Measurements from ENCODE around the gene GREB1L. TPM values are rescaled to one million over a fixed set of nuclear protein-coding genes. Genes with fewer than 3 reads are reported as not detected.
A peak's percentile ranks its signal among the peaks of the same experiment; 100 is the strongest.

The GREB1L gene
- total and polyA plus RNA-seq, 2 donors (not counting 1 experiment from before 2014, with no cell fraction given) = 0.33 to 0.41 TPM

GRCh38 chr18:21509062-21509461, 267.0 kb downstream of the GREB1L start:
- Histone ChIP-seq H3K36me3 (ENCODE audit: control insufficient read depth, insufficient read depth, low read length) (no peaks in the 10 kb centered on the region), H3K9ac (ENCODE audit: insufficient read depth, low read length) (no peak overlapping the region), H3K4me2 (ENCODE audit: extremely low read depth, insufficient read depth, low read length) (no peak overlapping the region), H2AFZ (ENCODE audit: low read length) (no peak overlapping the region), H3K9me3 (ENCODE audit: control insufficient read depth, insufficient read depth, low read depth, low read length) (no peaks in the 10 kb centered on the region), H3K27ac (ENCODE audit: insufficient read depth, low read length) (no peak overlapping the region), H4K20me1 (ENCODE audit: control insufficient read depth, extremely low read depth, insufficient read depth, low read length) (no peaks in the 10 kb centered on the region), H3K27me3 (ENCODE audit: control insufficient read depth, insufficient read depth, low read length) (no peaks in the 10 kb centered on the region), H3K4me1 (ENCODE audit: control insufficient read depth, extremely low read depth, insufficient read depth, low read length) (no peaks in the 10 kb centered on the region), H3K79me2 (ENCODE audit: control insufficient read depth, insufficient read depth, low read length) (no peaks in the 10 kb centered on the region), H3K4me3 (replicated peaks in 1 of 4; ENCODE audit: control extremely low read depth in 1 of 4, insufficient read depth in 1 of 4, low read depth in 3 of 4, low read length in 4 of 4) (no peak overlapping the region)
- DNase-seq (ENCODE audit: low read depth in 2 of 2) = no peak
- TF ChIP-seq EZH2 (IDR thresholded peaks at IDR 0.05; ENCODE audit: low read length, missing control alignments) (no peak), CTCF (conservative IDR thresholded peaks at IDR 0.05 in 1 of 2, IDR thresholded peaks at IDR 0.05 in 1 of 2; ENCODE audit: low read depth in 1 of 2, low read length in 2 of 2) (no peak)

GRCh38 chr18:21513292-21513691, 271.3 kb downstream of the GREB1L start:
- H3K27ac ChIP-seq (ENCODE audit: insufficient read depth, low read length) = no peak overlapping the region
- H3K9ac ChIP-seq (ENCODE audit: insufficient read depth, low read length) = no peak overlapping the region
- H3K79me2 ChIP-seq (ENCODE audit: control insufficient read depth, insufficient read depth, low read length) = no peaks in the 10 kb centered on the region
- H2AFZ ChIP-seq (ENCODE audit: low read length) = no peak overlapping the region
- H3K4me1 ChIP-seq (ENCODE audit: control insufficient read depth, extremely low read depth, insufficient read depth, low read length) = no peaks in the 10 kb centered on the region
- no peak overlapping the region for H3K4me2 ChIP-seq (ENCODE audit: extremely low read depth, insufficient read depth, low read length)
- H3K4me3 ChIP-seq (replicated peaks in 1 of 4; ENCODE audit: control extremely low read depth in 1 of 4, insufficient read depth in 1 of 4, low read depth in 3 of 4, low read length in 4 of 4) = no peak overlapping the region
- H4K20me1 ChIP-seq (ENCODE audit: control insufficient read depth, extremely low read depth, insufficient read depth, low read length) = no peaks in the 10 kb centered on the region
- no peaks in the 10 kb centered on the region for H3K27me3 ChIP-seq (ENCODE audit: control insufficient read depth, insufficient read depth, low read length)
- peak in 1 of 2 donors; percentile 47 for DNase-seq (ENCODE audit: low read depth in 2 of 2)
- no peak for TF ChIP-seq CTCF (conservative IDR thresholded peaks at IDR 0.05 in 1 of 2, IDR thresholded peaks at IDR 0.05 in 1 of 2; ENCODE audit: low read depth in 1 of 2, low read length in 2 of 2)
- TF ChIP-seq EZH2 (IDR thresholded peaks at IDR 0.05; ENCODE audit: low read length, missing control alignments) = no peak
- no peaks in the 10 kb centered on the region for H3K9me3 ChIP-seq (ENCODE audit: control insufficient read depth, insufficient read depth, low read depth, low read length)
- H3K36me3 ChIP-seq (ENCODE audit: control insufficient read depth, insufficient read depth, low read length) = no peaks in the 10 kb centered on the region

- H3K27me3 ChIP-seq (ENCODE audit: control insufficient read depth, insufficient read depth, low read length) = no peaks in the 10 kb centered on the region
- TF ChIP-seq EZH2 (IDR thresholded peaks at IDR 0.05; ENCODE audit: low read length, missing control alignments) (no peak), CTCF (conservative IDR thresholded peaks at IDR 0.05 in 1 of 2, IDR thresholded peaks at IDR 0.05 in 1 of 2; ENCODE audit: low read depth in 1 of 2, low read length in 2 of 2) (no peak)
- H4K20me1 ChIP-seq (ENCODE audit: control insufficient read depth, extremely low read depth, insufficient read depth, low read length) = no peaks in the 10 kb centered on the region
- no peak overlapping the region for H3K4me2 ChIP-seq (ENCODE audit: extremely low read depth, insufficient read depth, low read length)
- no peaks in the 10 kb centered on the region for H3K4me1 ChIP-seq (ENCODE audit: control insufficient read depth, extremely low read depth, insufficient read depth, low read length)
- H3K9ac ChIP-seq (ENCODE audit: insufficient read depth, low read length) = no peak overlapping the region
- no peak overlapping the region for H3K27ac ChIP-seq (ENCODE audit: insufficient read depth, low read length)
- no peak for DNase-seq (ENCODE audit: low read depth in 2 of 2)
- H3K9me3 ChIP-seq (ENCODE audit: control insufficient read depth, insufficient read depth, low read depth, low read length) = no peaks in the 10 kb centered on the region
- no peak overlapping the region for H2AFZ ChIP-seq (ENCODE audit: low read length)
- no peaks in the 10 kb centered on the region for H3K79me2 ChIP-seq (ENCODE audit: control insufficient read depth, insufficient read depth, low read length)
- no peak overlapping the region for H3K4me3 ChIP-seq (replicated peaks in 1 of 4; ENCODE audit: control extremely low read depth in 1 of 4, insufficient read depth in 1 of 4, low read depth in 3 of 4, low read length in 4 of 4)
- no peaks in the 10 kb centered on the region for H3K36me3 ChIP-seq (ENCODE audit: control insufficient read depth, insufficient read depth, low read length)
Measured at GRCh38 chr18:21513741-21514140, 271.7 kb downstream of the GREB1L start.

Data from fibroblast of lung (primary cell).